ENCODE results near the gene TXN2.

GRCh38 chr22:36507518-36508010 lies 26.1 kb upstream of the TXN2 start:
- TF ChIP-seq CTCF (IDR thresholded peaks at IDR 0.05; ENCODE audit: insufficient read depth, low read length), result no peak
- no peak for TF ChIP-seq GABPA (IDR thresholded peaks at IDR 0.05; ENCODE audit: low read depth)
- TF ChIP-seq POLR2AphosphoS5 (IDR thresholded peaks at IDR 0.05; ENCODE audit: low read depth), result no peak
- no peak for TF ChIP-seq REST (IDR thresholded peaks at IDR 0.05; ENCODE audit: insufficient replicate concordance, low read depth)
- no peak for TF ChIP-seq SPI1 (IDR thresholded peaks at IDR 0.05; ENCODE audit: borderline replicate concordance, low read depth)

Measured in HL-60 (cell line).